LNCAP (cell line): ENCODE data around the gene PRIMPOL.

Source experiments
- CTCF ChIP-seq: fragments of 450-650 bp; IDR thresholded peaks from 2 replicates; pipeline ENCODE4 v1.5.1; 2017; ENCODE audit warnings: mild to moderate bottlenecking

PRIMPOL gene

GRCh38 chr4:184719407-184719806 is 69.9 kb downstream of the PRIMPOL start:
- no peak for TF ChIP-seq CTCF

- TF ChIP-seq CTCF, result no peak
Measured at GRCh38 chr4:184721254-184721653, 71.7 kb downstream of the PRIMPOL start.

GRCh38 chr4:184722798-184723197 is 73.3 kb downstream of the PRIMPOL start:
- TF ChIP-seq CTCF, result peak; percentile 35; the same call in 1 of the 2 replicates

- TF ChIP-seq CTCF, result no peak
Measured at GRCh38 chr4:184727430-184727829, 77.9 kb downstream of the PRIMPOL start.

GRCh38 chr4:184728858-184729257 is 79.3 kb downstream of the PRIMPOL start:
- no peak for TF ChIP-seq CTCF

- TF ChIP-seq CTCF, result no peak
Measured at GRCh38 chr4:184729946-184730345, 80.4 kb downstream of the PRIMPOL start.

GRCh38 chr4:184731056-184731455 is 81.5 kb downstream of the PRIMPOL start:
- no peak for TF ChIP-seq CTCF

GRCh38 chr4:184732126-184732525 is 82.6 kb downstream of the PRIMPOL start:
- no peak for TF ChIP-seq CTCF
